HL-60 (cell line): ENCODE data around the gene GRIA3.
"Not testable (repeated sequence)": the region's sequence is repeated elsewhere in the genome, so short reads cannot be mapped to it uniquely, and the experiment has no call there.

Experiments
- DNase-seq, 2 experiments: peaks; one replicate each; pipeline ENCODE4 v3.0.0-alpha.2; 2010 to 2020; ENCODE audit warnings: low read depth in 1 of 2, low spot score in 1 of 2
- H3K27ac ChIP-seq: fragments of 250-450 bp; sonication (Bioruptor Pico); replicated peaks from 2 replicates; pipeline ENCODE4 v1.5.1; 2020; ENCODE audit warnings: mild to moderate bottlenecking, moderate library complexity
- H3K27me3 ChIP-seq: fragments of 250-450 bp; sonication (Bioruptor Pico); 2 replicates; pipeline ENCODE4 v1.5.1; 2021; ENCODE audit warnings: mild to moderate bottlenecking, moderate library complexity; ENCODE audit not compliant: insufficient read depth, poor library complexity, severe bottlenecking
- H3K4me3 ChIP-seq: replicated peaks from 2 replicates; pipeline ENCODE4 v1.5.1; 2011; ENCODE audit warnings: mild to moderate bottlenecking, control low read depth, low read length; ENCODE audit not compliant: insufficient read depth
- CTCF ChIP-seq: IDR thresholded peaks from one replicate; pipeline ENCODE4 v1.5.1; 2011; ENCODE audit warnings: low read length, control low read depth, inconsistent platforms; ENCODE audit not compliant: insufficient read depth
- GABPA ChIP-seq: IDR thresholded peaks from 2 replicates; pipeline ENCODE4 v1.6.1; 2012; ENCODE audit warnings: low read depth
- POLR2AphosphoS5 ChIP-seq: IDR thresholded peaks from 2 replicates; pipeline ENCODE4 v1.6.1; 2012; ENCODE audit warnings: low read depth
- REST ChIP-seq: IDR thresholded peaks from 2 replicates; pipeline ENCODE4 v1.6.1; 2012; ENCODE audit warnings: low read depth; ENCODE audit not compliant: insufficient replicate concordance
- SPI1 ChIP-seq: IDR thresholded peaks from 2 replicates; pipeline ENCODE4 v1.6.1; 2012; ENCODE audit warnings: low read depth, mild to moderate bottlenecking, borderline replicate concordance

Gene GRIA3

GRCh38 chrX:123282241-123282640 lies 98.2 kb downstream of the GRIA3 start:
- Histone ChIP-seq H3K27me3 (no peaks in the 10 kb centered on the region), H3K27ac (no peak overlapping the region), H3K4me3 (no peak overlapping the region)
- DNase-seq: no peak
- TF ChIP-seq POLR2AphosphoS5 (no peak), REST (no peak), CTCF (no peak), GABPA (no peak), SPI1 (no peak)

- H3K4me3 ChIP-seq, H3K27ac ChIP-seq, DNase-seq, H3K27me3 ChIP-seq: not testable (repeated sequence)
Observed at GRCh38 chrX:123283407-123283806, 99.3 kb downstream of the GRIA3 start.

GRCh38 chrX:123291623-123292022 lies 107.5 kb downstream of the GRIA3 start:
- no peak overlapping the region for H3K27ac ChIP-seq
- H3K27me3 ChIP-seq: no peaks in the 10 kb centered on the region
- H3K4me3 ChIP-seq: no peak overlapping the region
- no peak for DNase-seq
- TF ChIP-seq REST (no peak), SPI1 (no peak), CTCF (no peak), POLR2AphosphoS5 (no peak), GABPA (no peak)

- DNase-seq: no peak
- TF ChIP-seq SPI1 (no peak), REST (no peak), GABPA (no peak), POLR2AphosphoS5 (no peak)
Observed at GRCh38 chrX:123298026-123298425, 113.9 kb downstream of the GRIA3 start.

More at GRCh38 chrX:123298026-123298425, 113.9 kb downstream of the GRIA3 start:
- no peak overlapping the region for H3K4me3 ChIP-seq
- H3K27ac ChIP-seq: no peak overlapping the region
- H3K27me3 ChIP-seq: no peaks in the 10 kb centered on the region
